MCF 10A (cell line): ENCODE data around the gene PTF1A. TPM values are rescaled to one million over a fixed set of nuclear protein-coding genes. Genes with fewer than 3 reads are reported as not detected.
"Not testable (repeated sequence)": the region's sequence is repeated elsewhere in the genome, so short reads cannot be mapped to it uniquely, and the experiment has no call there.

Source experiments
- BruUV-seq: library from RNA; stranded (reverse); fragments of 400-500 nt; replicated peaks from 2 replicates; lab custom pipeline; 2021; lab: Mats Ljungman, UMichigan
- CTCF ChIA-PET: fragments of 300-600 bp; sonication (Branson Sonifier 250); formaldehyde crosslinking; extraction: SDS; loops from one replicate; lab custom pipeline; 2021; ENCODE audit warnings: antibody characterized with exemption, inconsistent platforms; lab: Yijun Ruan, JAX
- POLR2A ChIA-PET: fragments of 300-600, 350-650 bp; sonication (Branson Sonifier 250); formaldehyde crosslinking; extraction: SDS; loops from one replicate; lab custom pipeline; 2020; ENCODE audit warnings: antibody characterized with exemption, inconsistent platforms; lab: Yijun Ruan, JAX
- DNase-seq: peaks from one replicate; pipeline ENCODE4 v3.0.0-alpha.2; 2018; ENCODE audit not compliant: unreplicated experiment
- H3K27ac Mint-ChIP-seq: one replicate; pipeline ENCODE4 v1.8.0; 2022; ENCODE audit warnings: mild to moderate bottlenecking, low read depth, mixed read lengths; ENCODE audit not compliant: unreplicated experiment
- H3K27me3 Mint-ChIP-seq: one replicate; pipeline ENCODE4 v1.8.0; 2022; ENCODE audit warnings: mixed read lengths; ENCODE audit not compliant: insufficient read depth, unreplicated experiment
- H3K36me3 Mint-ChIP-seq: one replicate; pipeline ENCODE4 v1.8.0; 2022; ENCODE audit warnings: mild to moderate bottlenecking, moderate library complexity, mixed read lengths; ENCODE audit not compliant: insufficient read depth, unreplicated experiment
- H3K4me1 Mint-ChIP-seq: one replicate; pipeline ENCODE4 v1.8.0; 2022; ENCODE audit warnings: mixed read lengths; ENCODE audit not compliant: insufficient read depth, unreplicated experiment
- H3K4me3 Mint-ChIP-seq: one replicate; pipeline ENCODE4 v1.8.0; 2022; ENCODE audit warnings: mild to moderate bottlenecking, moderate library complexity, mixed read lengths; ENCODE audit not compliant: unreplicated experiment
- H3K9me3 Mint-ChIP-seq: one replicate; pipeline ENCODE4 v1.8.0; 2022; ENCODE audit warnings: mixed read lengths; ENCODE audit not compliant: unreplicated experiment
- CTCF ChIP-seq: fragments of 200-600 bp; IDR thresholded peaks from one replicate; pipeline ENCODE4 v1.8.0; 2022; ENCODE audit warnings: antibody characterized with exemption, mild to moderate bottlenecking; ENCODE audit not compliant: unreplicated experiment
- intact Hi-C: fragments of 100-400 bp; cut with micrococcal nuclease; formaldehyde crosslinking; loops from 2 replicates; pipeline ENCODE4 v1.14.1; 2022
- total RNA-seq: library from RNA; stranded (reverse); gene quantifications from 2 replicates; pipeline ENCODE4 v1.2.3, GENCODE V29; 2022

PTF1A gene
- total RNA-seq, 1 experiment from 2014 or later: not detected

- ChIA-PET CTCF (no interaction called here), POLR2A (no interaction called here)
- TF ChIP-seq CTCF: no peak
- BruUV-seq: no TSS peak
- H3K36me3 Mint-ChIP-seq: no peaks in the 10 kb centered on the region
- DNase-seq: no peak
- no peak overlapping the region for H3K27ac Mint-ChIP-seq
- H3K9me3 Mint-ChIP-seq: no peaks in the 10 kb centered on the region
- H3K4me3 Mint-ChIP-seq: no peak overlapping the region
- intact Hi-C loops: no loop called here
- H3K27me3 Mint-ChIP-seq: peaks cover 75% of the 10 kb centered on the region
- H3K4me1 Mint-ChIP-seq: no peaks in the 10 kb centered on the region
Observed at GRCh38 chr10:23217471-23217870, 25.4 kb downstream of the PTF1A start.

- Mint-ChIP-seq H3K4me1 (no peaks in the 10 kb centered on the region), H3K27ac (no peak overlapping the region), H3K36me3 (no peaks in the 10 kb centered on the region), H3K27me3 (peaks cover 55% of the 10 kb centered on the region), H3K4me3 (no peak overlapping the region), H3K9me3 (no peaks in the 10 kb centered on the region)
- intact Hi-C loops: no loop called here
- TF ChIP-seq CTCF: no peak
- ChIA-PET POLR2A (interaction anchor here (0.5 kb wide), 1 partner anchor 18 kb away, joined by 3 read pairs; no protein-coding TSS in a partner anchor), CTCF (no interaction called here)
- DNase-seq: no peak
- no TSS peak for BruUV-seq
Observed at GRCh38 chr10:23230582-23230981, 38.5 kb downstream of the PTF1A start.

- no TSS peak for BruUV-seq
- POLR2A ChIA-PET: no interaction called here
- CTCF ChIA-PET: interaction anchor here (0.6 to 0.7 kb wide), 2 partner anchors 16 to 294 kb away, joined by 3 to 4 read pairs; no protein-coding TSS in a partner anchor
- no peaks in the 10 kb centered on the region for H3K4me1 Mint-ChIP-seq
- H3K27ac Mint-ChIP-seq: no peak overlapping the region
- no peaks in the 10 kb centered on the region for H3K36me3 Mint-ChIP-seq
- intact Hi-C loops: no loop called here
- peaks cover 32% of the 10 kb centered on the region for H3K27me3 Mint-ChIP-seq
- no peak overlapping the region for H3K4me3 Mint-ChIP-seq
- no peak for TF ChIP-seq CTCF
- DNase-seq: no peak
- no peaks in the 10 kb centered on the region for H3K9me3 Mint-ChIP-seq
Observed at GRCh38 chr10:23238015-23238414, 45.9 kb downstream of the PTF1A start.

GRCh38 chr10:23241779-23242178 lies 49.7 kb downstream of the PTF1A start:
- CTCF ChIA-PET, H3K36me3 Mint-ChIP-seq, H3K4me1 Mint-ChIP-seq, DNase-seq, H3K4me3 Mint-ChIP-seq, H3K9me3 Mint-ChIP-seq, BruUV-seq, H3K27ac Mint-ChIP-seq, intact Hi-C loops: not testable (repeated sequence)
- POLR2A ChIA-PET: interaction anchor here (0.6 kb wide), 1 partner anchor 26 kb away, joined by 3 read pairs; no protein-coding TSS in a partner anchor
- peaks cover 19% of the 10 kb centered on the region for H3K27me3 Mint-ChIP-seq

Other genes starting within 250 kb of the PTF1A start
- 19.0 TPM in 2 replicates for gene MSRB2, start 96.7 kb upstream of the PTF1A start, total RNA-seq
- 0.15 and 0.21 TPM in 2 replicates for gene C10orf67, start 152.5 kb downstream of the PTF1A start, total RNA-seq
- gene OTUD1, start 246.8 kb downstream of the PTF1A start, total RNA-seq: 12.1 and 14.9 TPM in 2 replicates